GM18907 (cell line): ENCODE results near the gene MRPL54.
"Not testable (repeated sequence)": the region's sequence is repeated elsewhere in the genome, so short reads cannot be mapped to it uniquely, and the experiment has no call there.

Experiments
- ATAC-seq: cut with Tn5 transposase; IDR thresholded peaks from one replicate; pipeline ENCODE4 v1.9.1; 2021; ENCODE audit warnings: mild to moderate bottlenecking, moderate library complexity; ENCODE audit not compliant: unreplicated experiment

MRPL54 gene

DNA sequence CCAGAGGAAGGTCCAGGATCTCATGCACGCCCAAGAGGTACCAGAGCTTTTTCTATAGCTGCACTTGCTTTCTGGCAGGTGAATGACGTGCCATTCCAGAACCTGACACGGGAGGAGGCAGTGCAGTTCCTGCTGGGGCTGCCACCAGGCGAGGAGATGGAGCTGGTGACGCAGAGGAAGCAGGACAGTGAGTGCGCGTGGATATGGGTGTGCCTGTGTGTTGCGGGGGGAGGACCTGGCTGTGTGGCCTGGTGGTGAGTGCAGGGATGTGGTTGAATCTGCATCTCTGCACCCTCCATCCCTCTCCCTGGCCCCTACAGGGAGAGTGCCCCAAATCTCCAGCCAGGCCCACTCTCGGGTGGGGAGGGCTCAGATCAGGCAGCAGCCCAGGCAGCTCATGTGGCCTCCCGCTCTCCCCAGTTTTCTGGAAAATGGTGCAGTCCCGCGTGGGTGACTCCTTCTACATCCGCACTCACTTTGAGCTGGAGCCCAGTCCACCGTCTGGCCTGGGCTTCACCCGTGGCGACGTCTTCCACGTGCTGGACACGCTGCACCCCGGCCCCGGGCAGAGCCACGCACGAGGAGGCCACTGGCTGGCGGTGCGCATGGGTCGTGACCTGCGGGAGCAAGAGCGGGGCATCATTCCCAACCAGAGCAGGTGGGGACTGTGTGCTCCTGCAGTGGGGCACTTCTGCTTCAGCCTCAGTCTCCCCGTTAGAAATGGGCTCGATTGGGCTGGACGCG lies 23.8 kb upstream of the MRPL54 start:
- ATAC-seq, result no peak

DNA sequence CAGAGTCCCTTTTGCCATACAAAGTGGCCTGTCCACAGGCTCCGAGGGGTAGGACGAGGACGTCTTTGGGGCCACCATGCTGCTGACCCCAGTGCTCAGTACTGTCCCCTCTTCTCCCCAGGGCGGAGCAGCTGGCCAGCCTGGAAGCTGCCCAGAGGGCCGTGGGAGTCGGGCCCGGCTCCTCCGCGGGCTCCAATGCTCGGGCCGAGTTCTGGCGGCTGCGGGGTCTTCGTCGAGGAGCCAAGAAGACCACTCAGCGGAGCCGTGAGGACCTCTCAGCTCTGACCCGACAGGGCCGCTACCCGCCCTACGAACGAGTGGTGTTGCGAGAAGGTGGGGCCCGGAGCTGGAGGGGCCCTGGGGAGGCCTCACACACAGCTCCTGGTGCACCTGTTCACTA lies 22.1 kb upstream of the MRPL54 start:
- ATAC-seq, result no peak

DNA sequence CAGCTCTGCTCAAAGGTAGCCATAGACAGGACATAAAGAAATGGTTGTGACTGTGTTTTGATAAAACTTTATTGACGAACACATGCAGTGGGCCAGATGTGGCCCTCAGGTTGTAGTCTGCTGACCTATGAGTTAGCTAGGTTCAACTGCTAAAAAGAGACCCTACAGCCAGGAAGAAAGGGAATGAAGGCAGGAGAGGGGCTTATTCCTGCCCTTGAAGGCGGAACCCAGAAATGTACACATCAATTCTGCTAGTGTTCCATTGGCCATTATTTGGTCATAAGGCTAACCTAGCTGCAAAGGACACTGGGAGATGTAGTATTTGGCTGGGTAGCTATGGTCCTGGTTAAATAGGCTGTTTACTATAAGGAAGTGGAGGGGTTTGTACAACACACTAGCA lies 19.0 kb upstream of the MRPL54 start:
- ATAC-seq, result no peak

DNA sequence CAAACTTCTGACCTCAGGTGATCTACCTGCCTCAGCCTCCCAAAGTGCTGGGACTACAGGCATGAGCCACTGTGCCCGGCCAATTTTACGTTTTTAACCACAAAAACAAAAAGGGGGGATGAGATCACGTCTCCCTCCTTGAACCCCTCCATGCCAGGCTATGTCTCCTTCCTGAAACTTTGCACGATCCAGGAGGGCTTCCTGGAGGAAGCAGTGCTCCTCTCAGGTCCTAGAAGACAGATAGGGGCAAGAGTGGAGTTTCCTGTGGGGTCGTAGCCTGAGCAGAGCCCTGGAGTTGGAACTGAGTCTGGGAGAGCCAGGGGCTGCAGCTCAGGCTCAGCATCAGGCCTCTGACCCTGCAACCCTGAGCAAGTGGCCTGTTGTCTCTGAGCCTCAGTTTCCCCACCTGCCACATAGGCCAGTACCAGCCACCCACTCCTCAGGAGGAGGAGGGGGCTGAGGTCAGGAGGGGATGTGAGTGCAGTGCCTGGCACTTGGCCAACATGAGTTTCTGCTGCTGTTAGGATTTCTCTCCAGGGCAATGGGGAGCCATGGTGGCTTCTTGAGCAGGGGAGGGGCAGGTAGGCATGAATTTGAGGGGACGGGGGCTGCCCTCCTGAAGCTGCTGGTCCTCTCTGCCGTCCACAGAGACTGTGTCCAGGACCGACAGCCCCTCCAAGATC lies 17.0 kb upstream of the MRPL54 start:
- no peak for ATAC-seq

DNA sequence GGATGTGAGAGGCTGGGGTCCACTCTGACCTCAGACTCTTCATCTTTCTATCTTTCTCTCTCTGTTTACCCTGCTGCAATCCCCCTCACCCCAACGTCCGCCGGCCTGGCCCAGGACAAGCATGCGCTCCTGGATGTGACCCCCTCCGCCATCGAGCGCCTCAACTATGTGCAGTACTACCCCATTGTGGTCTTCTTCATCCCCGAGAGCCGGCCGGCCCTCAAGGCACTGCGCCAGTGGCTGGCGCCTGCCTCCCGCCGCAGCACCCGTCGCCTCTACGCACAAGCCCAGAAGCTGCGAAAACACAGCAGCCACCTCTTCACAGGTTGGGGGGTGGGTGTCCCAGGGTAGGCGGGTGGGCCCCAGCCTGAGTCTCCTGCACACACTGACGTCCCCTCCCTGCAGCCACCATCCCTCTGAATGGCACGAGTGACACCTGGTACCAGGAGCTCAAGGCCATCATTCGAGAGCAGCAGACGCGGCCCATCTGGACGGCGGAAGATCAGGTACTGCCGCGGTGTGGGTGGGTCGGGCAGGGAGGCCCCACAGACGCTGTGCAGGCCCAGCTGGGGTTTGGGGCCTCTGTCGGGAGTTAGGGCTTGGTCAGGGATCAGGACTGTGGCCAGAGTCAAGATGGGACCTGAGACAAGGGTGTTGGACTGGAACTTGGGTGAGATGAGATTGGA lies 16.0 kb upstream of the MRPL54 start:
- no peak for ATAC-seq

DNA sequence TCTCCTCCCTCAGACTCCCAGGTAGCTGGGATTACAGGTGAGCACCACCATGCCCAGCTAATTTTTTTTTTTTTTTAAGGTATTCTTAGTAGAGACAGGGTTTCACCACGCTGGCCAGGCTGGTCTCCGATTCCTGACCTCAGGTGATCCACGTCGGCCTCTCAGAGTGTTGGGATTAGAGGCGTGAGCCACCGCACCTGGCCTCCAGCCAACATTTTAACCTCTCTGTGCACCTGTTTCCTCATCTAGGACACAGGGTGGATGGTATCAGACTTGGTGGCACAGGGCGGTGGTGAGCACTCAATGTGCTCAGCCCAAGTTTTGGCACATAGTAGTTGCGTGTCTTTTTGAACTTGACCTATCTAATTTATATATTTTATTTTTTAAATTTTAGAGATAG lies 13.5 kb upstream of the MRPL54 start:
- no peak for ATAC-seq

DNA sequence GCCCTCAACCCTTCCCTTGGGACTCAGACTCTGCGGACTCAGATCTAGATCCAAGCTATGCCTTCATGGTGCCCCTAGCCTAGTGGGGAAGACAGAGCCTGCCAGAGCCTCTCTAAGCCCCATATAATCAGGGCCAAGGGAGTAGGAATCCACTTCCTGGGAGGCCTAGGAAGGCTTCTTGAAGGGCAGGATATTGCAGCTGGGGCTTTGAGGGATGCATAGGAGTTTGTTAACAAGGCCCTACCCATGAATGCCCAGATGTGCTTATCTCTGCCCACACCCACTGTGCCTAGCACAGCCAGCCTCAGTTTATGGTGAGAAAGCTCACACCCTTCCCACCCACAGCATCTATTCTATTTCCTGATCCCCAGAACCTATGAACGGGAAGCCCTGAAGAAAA lies 12.3 kb upstream of the MRPL54 start:
- ATAC-seq, result no peak

DNA sequence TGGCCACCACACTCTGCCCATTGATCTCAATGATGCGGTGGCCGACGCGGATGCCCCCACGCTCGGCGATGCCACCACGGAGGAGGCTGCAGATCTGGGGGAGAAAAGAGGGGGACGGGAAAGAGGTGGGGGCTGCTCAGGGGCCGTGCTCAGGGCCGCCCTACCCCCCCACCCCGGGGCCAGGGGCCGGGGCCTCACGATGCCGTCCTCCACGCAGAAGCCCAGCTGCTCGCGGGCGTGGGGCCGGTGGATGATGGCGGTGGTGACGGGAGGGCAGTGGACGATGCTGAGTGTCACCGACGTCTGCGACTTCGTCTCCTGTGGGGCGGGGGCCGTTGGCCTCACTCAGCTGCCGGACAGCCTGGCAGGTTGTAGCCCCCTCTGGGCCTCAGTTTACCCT lies 11.2 kb upstream of the MRPL54 start:
- no peak for ATAC-seq

DNA sequence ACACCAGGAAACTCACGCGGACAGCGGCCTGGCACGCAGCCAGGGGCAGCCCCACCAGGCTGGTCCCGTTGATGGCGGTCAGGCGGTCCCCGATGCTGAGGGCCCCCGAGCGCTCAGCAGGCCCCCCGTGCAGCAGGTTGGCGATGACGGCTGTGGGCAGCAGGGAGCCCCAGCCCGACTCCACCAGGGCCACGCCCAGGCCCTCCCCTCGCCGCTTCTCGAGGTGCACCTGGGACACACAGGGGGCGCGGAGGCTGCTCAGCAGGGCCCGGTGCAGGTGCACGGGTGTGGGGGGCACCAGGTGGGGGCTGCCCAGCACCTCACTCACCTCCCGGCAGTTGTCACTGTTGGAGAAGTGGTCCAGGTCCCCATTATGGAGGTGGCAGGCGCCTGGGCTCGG lies 10.0 kb upstream of the MRPL54 start:
- no peak for ATAC-seq

DNA sequence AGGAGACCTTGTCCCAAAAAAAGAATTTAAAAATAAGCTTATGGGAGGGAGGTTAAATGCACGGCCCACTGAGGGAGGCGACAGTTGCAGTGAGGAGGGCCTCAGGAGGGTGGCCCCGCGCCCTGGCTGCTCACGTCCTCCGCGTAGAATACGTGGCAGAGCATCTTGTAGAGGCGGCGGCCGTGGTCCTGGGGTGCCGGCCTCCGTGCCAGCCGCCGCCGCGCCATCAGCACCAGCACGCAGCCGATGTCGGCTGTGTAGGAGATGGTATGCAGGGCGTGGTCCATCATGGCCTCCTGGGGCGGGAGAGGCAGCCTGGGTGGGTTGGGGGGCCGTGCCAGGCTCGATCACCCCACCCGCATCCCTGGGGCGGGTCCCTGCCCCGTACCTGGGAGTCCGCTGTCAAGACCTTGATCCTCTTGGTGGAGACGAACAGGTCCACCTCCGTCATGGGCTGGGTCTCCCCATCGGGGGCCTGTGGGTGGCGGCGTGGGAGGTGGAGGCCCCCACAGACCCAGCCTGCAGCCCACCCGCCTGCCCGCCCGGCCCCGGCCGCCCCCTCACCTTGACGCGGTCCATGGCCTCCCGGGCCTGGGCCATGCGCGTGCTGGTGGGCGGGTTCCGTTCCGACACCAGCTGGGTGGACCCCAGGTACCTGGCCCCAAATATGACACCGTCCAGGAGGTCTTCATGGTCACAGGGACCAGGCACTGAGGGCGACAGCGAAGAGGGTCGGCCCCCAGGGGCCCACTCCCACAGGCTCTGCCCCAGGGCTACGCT lies 8.7 kb upstream of the MRPL54 start:
- no peak for ATAC-seq

DNA sequence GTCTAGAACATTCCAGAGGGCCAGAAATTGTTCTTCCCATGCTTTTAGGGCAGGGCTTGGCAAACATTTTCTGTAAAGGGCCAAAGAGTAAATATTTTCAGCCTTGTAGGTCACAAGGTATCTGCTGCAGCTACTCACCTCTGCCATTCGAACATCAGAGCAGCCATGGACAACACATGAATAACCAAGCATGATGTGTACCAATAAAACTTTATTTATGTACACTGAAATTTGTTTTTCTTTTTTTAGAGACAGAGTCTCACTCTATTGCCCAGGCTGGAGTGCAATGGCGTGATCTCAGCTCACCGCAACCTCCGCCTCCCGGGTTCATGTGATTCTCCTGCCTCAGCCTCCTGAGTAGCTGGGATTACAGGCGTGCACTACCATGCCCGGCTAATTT lies 4.8 kb upstream of the MRPL54 start:
- ATAC-seq, result not testable (repeated sequence)

DNA sequence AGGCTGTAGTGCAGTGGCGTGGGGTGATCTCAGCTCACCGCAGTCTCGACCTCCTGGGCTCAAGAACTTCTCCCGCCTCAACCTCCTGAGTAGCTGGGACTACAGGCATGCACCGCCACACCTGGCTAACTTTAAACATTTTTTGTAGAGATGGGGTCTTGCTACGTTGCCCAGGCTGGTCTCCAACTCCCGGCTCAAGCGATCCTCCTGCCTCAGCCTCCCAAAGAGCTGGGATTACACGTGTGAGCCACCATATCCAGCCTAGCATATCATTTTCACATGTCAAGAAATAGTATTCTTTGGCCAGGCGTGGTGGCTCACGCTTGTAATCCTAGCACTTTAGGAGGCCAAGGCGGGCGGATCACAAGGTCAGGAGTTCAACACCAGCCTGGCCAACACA lies 4.2 kb upstream of the MRPL54 start:
- ATAC-seq, result not testable (repeated sequence)

DNA sequence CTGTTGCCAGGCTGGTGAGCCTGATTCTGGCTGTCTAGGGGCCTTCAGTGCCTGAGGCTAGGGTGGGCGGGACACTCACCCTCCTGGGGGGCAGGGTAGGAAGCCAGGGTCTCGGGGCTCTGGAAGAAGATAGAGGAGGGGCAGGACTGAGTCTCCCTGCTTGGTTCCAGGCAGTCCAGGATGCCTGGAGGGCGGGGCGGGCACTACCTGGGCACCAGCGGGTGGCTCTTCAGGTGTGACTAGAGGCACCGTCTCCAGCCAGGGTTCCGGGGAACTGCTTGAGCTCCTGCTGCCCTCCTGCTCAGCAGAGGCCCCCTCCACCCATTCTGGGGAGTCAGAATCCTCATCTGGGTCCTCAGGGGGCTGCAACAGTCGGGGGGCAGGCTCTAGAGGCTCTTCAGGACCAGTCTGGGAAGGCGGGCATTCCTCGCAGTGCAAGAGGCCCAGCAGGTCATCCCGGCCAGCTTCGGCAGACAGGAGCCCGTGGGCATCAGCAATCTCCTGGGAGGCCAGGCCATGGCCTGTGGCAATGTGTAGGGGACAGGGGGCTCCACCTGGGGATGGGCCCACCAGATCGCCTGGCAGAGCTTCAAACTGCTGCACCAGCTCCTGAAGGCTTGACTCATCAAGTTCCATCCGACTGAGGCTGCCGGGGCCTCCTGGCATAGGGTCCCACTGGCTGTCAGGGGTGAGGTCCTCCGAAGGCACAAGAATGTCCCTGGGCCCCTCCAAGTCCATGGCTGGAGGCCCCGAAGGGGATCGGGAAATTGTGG lies 2.8 kb upstream of the MRPL54 start:
- ATAC-seq, result no peak

DNA sequence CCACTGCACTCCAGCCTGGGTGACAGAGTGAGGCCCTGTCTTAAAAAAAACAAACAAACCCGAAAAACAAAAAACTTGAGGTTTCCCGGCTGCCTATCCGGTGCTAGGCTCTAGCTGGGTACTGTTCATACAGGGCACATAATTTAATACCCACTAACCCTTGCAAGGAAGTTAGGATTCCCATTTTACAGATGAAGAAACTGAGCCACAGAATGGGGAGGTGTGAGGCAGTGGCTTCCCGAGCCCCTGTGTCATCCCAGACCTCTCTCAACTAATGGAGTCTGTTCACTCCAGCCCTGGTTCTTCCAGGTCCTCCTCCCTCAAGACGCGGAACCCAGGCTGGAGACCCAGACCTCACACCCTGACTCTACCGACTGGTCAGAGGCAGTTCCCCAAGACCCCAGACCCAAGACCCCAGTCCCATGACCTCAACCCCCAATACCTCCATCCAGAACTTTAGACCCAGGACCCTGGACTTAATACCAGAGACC lies 1.6 kb upstream of the MRPL54 start:
- no peak for ATAC-seq

DNA sequence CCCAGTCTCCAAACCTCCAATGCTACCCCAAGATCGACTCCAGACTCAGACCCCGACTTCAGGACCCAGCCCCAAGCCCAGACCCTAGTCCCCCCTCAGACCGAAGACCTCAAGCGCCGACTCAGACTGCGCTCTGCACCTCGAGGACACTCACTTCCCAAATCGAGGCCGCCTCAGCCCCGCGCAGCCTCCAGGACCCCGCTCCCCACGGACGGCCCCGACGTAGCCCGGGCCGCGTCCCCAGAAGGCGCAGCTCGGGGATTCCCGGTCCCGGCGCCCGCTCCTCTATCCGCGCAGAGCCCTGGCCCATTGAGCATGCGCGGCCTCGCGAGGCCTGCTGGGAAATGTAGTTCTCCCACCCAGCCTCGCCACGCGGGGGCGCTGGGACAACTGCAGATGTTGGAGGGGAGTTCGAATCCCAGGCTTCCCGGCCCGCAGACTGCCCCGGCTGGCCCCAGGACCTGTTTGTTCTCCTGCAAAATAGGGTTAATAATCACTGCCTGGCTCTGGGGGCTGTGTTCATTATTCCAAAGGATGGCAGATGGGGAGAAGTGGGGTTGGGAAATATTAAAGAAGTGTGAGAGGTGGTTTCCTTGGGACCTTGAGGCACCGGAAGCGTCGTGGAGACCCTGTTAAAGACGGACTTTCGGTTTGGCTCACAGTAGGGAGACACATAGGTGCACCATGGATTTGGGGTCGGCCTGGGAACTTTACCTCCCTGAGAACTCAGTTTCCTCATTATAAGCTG lies 926 bp upstream of the MRPL54 start, which contains the start of gene APBA3:
Gene APBA3, minus strand, starts transcription at position 311 of the 748 bp plus-strand sequence. CDS start 1,428 bp downstream, outside the sequence.
- peak; percentile 50 for ATAC-seq

DNA sequence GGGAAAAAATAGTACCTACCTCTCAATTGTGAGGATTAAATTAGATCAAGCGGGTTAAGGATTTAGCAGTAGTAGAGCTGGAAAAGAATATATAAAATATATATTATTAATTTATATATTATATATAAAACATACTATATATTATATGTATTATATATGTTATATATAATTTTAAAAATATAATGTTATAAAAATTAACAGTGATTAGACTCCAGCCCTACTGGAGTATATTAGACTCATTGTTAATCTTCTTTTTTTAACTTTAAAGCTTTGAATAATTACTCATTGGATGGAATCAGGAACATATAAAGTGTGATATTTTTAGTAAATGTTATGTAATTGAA lies 380 bp upstream of the MRPL54 start:
- ATAC-seq, result no peak

DNA sequence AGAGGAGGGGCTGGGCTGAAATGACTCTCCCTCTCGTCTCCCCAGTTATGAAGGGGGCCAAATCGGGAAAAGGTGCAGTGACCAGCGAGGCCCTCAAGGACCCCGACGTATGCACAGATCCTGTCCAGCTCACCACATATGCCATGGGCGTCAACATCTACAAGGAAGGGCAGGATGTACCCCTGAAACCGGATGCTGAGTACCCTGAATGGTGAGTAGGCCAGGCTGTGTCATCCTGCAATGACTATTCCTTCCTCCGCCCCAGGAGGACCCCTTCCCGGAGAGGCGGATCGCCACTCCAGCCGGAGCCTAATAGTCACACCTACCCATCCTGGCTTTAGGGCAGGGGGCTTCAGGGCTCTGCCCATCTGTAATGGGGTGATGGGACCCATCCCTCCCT lies 2.6 kb downstream of the MRPL54 start:
- no peak for ATAC-seq

DNA sequence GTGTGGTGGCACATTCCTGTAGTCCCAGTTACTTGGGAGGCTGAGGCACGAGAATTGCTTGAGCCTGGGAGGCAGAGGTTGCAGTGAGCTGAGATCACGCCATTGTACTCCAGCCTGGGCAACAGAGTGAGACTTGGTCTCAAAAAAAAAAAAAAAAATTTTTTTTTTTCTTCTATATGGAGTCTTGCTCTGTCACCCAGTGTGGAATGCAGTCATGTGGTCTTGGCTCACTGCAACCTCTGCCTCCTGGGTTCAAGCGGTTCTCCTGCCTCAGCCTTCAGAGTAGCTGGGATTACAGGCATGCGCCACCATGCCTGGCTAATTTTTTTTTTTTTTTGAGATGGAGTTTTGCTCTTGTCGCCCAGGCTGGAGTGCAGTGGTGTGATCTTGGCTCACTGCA lies 3.3 kb downstream of the MRPL54 start:
- not testable (repeated sequence) for ATAC-seq

DNA sequence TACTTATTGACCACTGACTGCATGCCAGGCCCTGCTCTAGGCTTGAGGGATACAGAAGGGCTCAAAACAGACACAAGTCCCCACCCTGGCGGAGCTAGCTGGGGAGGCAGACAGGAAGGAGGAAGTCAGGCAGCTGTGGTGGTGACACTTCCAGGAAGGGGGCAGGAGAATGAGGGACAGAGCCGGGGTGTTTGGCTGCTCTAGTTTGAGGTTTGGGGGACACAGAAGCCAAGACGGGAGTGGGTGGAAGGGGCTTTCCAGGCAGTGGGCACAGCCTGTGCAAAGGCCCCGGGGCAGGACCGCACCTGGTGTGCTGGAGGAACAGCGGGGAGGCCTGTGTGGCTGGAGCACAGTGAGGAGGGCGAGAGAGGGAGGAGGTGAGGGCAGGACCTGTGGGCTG lies 4.0 kb downstream of the MRPL54 start:
- ATAC-seq, result no peak

DNA sequence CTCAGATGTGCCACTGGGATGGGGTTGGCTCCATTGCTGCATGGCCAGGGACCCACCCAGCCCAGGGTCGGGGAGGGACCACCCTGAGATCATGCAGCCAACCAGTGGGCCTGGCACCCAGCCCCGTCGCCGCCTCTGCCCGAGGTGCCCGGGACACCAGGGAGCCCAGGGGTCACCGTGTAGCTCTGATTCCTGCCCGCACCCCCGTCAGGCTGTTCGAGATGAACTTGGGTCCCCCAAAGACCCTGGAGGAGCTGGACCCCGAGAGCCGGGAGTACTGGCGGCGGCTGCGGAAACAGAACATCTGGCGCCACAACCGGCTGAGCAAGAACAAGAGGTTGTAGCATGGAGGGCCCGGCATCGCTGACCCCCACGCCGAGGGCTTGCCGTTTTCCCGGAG lies 4.6 kb downstream of the MRPL54 start:
- no peak for ATAC-seq
